ENCODE results near the gene DSP.

Gene DSP

DNA sequence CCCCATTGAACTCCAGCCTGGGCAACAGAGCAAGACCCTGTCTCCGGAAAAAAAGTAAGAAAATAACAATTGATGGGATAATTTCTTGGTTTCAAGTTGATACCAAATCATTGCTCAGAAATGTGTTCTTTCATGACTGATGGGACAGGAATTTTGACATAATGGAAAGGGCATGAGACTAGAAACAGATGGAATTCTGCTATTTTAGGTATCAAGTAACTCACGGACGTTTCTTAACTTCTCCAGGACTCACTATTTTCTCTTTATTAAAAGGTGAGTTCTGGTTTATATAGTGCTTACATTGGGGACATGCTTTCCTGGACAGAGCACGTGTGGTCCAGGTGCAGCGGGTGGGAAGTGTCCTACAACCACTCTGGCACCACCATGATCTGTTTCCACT, 6.0 kb upstream of the DSP start:
- DNase-seq (ENCODE audit: low read depth), result peak; percentile 36

DNA sequence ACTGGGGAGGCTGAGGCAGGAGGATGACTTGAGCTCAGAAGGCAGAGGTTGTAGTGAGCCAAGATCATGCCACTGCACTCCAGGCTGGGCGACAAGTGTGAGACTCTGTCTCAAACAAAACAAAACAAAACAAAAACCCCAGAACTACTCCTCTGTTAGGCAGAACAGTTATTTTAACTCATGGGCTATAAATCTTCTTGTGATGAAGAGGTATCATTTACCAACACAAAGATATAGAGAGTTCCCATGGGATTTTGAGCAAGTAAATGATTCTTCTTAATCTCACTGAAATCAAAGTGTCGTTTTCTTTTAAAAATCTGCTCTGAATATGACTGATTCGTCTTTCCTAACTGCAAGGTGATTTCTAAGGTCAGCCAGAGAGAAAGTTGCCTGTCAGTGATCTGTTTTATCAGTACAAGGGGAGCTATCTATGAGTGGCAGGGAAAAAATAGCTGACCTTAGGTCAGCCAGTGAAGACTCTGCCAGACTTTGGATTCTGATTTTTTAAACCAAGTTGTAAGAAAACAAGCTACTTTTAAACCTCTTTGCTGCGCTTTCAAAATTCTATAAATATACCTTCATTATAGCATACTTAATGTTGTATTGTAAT, 3.8 kb upstream of the DSP start:
- no peak for DNase-seq (ENCODE audit: low read depth)

DNA sequence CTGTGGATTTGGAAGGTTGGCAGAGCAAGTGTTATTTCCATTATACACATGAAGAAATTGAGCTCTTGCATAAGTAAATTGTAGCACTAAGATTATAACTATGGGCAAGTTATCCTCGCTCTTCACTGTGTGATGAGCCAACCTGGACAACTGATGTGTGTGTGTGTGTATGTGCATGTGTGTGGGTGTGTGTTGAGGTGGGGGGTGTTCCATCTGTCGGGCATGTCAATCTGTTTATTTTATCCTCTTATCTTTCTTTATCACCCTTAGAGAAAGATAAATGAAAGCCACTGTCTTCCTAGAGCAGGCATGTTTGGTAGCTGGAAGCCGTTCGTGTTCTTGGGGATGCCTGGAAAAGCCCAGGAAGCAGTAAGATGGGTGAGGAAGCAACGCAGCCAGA, 3.0 kb upstream of the DSP start:
- DNase-seq (ENCODE audit: low read depth), result no peak

DNA sequence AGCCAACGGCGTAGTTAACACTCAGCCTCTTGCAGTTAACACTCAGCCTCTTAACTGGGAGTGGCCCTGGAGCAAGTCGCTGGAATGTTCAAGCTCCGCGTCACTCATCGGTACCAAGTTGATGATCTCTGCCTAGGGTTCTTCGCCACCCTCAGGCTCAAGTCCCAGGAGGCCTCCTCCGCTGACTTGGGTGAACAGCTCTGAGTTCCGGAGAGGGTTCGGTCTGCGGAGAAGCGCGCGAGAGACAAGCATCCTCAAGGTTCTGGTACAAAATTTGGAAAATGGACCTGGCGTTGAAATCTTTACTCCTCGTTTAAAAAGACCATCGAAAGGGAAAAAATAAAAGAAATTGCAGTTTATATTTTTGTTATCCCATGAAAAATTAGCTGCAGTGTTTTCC, 876 bp upstream of the DSP start:
- no peak for DNase-seq (ENCODE audit: low read depth)

DNA sequence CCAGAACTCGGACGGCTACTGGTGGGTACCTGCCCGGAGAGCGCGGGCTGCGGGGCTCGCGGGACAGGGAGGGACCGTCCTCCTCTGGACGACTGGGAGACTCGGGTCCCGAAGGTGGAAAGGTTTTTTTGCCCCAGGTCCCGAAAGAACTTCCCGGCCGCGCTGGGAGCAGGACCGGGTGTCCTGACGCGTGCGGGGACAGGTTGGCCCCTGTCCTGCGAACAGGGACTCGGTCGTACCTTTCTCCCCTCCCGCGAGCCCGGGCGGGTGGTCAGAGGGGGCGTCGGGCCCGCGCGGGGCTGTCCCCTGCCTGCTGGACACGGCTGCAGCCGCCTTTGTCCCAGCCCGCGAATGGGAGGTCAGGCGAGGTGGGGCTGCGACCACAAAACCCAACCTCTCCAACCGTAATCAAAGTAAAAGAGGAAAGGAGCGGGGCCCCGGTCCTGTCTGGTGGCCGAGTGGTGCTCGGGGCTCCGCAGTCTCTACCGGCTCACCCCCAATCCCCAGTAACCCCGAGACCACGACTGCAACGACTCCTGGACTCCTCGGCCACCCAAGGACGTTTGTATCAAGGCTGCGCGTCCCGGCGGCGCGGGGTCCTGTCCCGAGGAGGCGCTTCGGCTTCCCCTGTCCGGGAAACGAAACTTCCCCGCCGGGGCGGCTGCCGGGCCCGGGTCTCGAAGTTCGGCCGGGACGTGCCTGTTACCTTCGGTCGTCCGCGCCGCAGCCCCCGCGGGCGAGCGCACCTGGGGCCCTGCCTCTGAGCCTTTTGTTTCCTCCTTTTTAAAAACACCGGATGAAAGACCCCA, 798 bp downstream of the DSP start:
- no peak for DNase-seq (ENCODE audit: low read depth)

DNA sequence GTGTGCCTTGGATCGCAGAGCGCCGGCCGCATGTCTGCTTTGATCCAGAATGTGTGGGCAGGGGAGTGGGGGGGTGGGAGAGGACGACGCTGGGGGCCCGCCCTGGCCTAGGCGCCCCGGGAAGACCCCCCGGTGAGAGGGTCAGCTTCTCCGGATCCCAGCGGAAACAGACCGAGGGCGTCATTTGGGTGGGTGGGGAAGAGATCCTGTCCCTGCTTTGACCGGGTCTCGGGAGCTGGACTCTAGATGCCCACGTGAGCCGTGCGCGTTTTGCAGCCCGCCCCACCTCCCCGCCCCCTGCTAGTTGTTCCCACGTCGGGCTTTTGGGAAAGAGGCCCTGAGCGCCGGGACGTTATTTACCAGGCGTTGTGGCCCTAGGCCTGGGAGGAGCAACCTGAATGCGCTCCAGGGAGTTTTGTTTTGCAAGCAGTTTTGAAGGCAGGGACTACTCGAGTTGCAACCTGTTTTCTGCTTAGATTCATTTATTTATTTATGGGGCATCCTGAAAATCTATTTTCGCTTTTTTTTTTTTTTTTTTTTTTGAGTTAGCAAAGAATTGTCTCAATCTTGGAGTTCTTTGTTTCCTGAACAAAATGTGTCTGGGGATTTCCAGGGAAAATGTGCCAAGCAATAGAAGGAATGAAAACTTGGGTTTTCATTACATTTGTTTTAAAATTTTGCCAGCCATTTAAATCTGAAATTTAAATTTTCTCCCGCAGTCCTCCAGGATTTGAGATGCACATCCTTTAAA, 1.6 kb downstream of the DSP start:
- peak; percentile 47 for DNase-seq (ENCODE audit: low read depth)

DNA sequence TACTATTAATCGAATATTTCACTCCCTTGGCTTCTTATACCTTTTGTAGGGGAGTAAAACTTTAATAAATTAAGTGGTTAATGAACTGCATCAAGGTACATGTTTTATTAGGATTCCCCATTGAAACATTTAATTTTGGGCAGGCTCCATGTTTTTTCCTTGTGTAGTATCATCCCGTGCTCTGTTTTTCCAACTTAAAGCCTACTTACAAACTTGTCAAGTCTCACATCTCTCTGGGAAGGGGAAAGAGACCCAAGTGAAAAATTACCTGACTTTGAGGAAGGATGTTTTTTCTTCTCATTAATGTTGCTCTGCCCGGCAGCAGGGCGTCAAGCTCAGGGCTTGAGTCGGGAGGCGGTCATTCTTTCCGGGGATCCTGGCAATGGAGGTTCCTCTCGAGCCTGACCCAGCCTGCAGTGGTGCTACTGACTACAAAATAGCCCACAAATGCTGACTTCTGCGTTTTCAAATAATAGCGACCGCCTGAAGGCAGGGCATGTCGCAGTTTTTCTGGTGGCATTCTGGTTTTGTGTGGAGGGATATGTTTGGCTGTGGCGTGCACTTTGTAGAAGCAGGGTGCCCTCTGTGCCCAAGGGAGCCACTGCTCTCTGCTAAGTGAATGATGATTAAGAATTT, 2.4 kb downstream of the DSP start:
- DNase-seq (ENCODE audit: low read depth), result no peak

DNA sequence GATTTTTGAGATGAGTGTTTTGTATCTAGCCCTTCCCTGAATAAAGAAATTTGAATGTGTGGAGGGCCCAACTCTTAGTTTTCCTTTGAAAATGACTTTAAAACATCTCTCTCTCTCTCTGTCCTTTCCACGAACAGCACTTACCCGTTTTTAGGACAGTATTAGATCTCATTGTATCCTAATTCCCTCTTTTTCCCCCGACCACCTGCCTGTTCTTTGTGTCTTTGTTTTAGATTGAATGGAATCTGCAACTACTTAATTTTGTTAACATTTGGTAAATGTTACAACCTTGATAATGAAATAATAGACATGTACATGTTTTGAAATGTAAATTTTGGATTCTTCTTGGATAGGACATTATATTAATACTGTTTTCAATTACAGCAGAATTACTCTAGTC, 3.1 kb downstream of the DSP start:
- no peak for DNase-seq (ENCODE audit: low read depth)

DNA sequence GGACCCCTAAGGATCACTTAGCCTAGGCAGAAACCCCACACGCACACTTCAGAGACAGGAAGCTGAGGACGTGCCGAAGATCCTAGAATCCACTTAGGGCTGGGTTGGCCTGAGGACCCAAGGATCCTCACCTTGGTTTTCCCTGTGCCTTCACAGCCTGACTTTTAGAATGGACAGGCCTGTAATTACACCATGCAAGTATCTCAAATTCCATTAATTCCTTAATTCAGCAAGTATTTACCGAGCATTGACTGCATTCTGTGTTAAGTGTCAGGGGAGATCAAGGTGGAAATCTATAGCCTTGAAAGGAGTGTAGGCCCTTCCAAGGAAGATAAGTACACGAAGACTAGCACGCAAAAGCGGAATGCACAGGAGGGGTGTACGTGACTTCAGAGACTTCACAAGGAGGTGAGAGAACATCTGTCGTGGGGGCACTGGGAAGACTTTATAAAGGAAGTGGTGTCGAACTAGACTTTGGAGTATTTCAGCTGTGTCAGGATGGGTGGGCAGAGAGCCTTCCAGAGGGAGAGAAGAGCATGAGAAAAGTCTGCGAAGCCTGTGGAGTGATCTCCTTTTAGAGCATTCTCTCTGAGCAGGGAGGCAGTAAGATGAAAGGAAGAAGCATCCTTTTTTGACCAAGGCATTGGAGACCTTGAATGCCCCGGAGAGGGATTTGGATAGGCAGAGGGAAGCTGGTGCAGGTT, 4.0 kb downstream of the DSP start:
- no peak for DNase-seq (ENCODE audit: low read depth)

DNA sequence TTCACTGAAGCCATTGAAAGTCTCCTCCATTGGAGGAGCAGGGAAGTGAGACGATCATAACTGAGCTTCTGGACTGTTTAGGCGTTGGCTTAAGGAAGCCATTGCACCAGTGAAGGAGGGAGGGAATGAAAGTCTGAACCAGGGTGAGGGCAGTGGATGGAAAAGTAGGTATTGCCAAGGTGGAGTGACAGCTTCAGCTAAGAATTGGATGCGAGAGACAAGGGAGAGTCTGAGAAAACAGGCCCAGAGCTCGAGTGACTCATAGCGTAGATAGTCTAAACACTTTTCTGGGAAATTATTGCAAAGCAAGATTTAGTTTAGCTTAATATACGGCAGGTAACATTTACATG, 4.5 kb downstream of the DSP start:
- no peak for DNase-seq (ENCODE audit: low read depth)

DNA sequence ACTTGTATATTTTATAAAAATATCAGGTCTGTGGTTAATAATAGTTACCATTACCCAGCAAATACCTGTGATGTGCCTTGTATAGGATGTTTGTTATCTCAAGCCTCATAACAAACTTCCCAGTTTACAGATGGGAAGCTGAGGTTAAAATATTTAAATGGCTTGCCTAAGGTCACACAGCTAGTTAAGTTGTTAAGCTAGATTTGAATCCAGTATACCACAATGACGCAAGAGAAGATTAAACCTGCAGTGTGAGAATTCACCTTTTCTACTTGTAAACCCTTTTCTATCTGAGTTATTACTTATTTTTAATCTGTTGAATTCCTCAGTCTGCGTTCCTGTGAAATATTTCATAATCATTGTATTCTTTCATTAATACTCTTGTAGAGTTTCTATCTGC, 4.9 kb downstream of the DSP start:
- no peak for DNase-seq (ENCODE audit: low read depth)

DNA sequence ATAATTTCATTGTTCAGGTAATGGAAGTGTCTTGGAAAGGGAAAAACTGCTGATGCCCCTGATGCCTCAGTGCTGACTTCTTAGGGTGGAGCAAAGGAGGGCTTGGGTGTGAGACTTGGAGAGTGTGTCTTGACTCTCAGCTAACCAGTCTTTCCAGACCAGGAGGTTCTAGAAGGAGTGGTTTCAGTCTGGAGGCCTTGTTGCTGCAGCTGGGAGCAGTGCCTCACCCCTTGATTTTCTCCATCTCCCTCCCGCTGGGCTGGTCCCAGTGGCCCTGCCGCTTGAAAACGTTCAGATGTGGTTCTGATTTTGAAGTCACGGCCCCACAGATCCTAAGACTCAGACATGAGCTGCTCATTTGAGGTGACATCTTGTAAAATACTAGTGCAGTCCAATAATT, 5.4 kb downstream of the DSP start:
- no peak for DNase-seq (ENCODE audit: low read depth)

DNA sequence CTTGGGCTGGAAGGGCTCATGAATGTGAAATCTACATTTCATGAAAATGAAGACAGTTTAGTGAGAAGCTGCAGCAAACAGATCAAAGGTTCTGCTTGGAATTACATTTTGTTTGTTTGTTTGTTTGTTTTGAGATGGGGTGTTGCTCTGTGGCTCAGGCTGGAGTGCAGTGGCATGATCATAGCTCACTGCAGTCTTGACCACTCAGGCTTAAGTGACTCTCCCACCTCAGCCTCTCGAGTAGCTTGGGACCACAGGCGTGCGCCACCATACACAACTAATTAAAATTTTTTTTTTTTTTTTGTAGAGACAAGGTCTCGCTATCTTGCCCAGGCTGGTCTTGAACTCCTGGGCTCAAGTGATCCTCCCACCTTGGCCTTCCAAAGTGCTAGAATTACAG, 5.8 kb downstream of the DSP start:
- no peak for DNase-seq (ENCODE audit: low read depth)

DNA sequence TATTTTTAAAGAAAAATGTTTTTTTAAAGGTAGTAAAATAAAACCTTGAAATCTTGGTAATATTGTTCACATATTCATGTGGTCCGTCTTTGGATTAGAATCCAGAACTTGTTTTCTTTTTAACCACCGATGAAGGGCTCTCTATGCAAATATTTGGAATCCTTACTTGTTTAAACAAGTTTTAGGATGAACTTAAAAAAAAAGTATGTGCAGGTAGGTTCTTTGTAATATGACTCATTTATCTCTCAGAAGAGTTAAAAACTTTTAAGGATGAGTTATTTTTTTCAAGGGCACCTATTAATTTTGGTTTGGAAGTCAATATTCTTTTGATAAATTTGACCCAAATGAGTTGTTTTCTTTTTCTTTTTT, 8.9 kb downstream of the DSP start:
- DNase-seq (ENCODE audit: low read depth), result no peak

DNA sequence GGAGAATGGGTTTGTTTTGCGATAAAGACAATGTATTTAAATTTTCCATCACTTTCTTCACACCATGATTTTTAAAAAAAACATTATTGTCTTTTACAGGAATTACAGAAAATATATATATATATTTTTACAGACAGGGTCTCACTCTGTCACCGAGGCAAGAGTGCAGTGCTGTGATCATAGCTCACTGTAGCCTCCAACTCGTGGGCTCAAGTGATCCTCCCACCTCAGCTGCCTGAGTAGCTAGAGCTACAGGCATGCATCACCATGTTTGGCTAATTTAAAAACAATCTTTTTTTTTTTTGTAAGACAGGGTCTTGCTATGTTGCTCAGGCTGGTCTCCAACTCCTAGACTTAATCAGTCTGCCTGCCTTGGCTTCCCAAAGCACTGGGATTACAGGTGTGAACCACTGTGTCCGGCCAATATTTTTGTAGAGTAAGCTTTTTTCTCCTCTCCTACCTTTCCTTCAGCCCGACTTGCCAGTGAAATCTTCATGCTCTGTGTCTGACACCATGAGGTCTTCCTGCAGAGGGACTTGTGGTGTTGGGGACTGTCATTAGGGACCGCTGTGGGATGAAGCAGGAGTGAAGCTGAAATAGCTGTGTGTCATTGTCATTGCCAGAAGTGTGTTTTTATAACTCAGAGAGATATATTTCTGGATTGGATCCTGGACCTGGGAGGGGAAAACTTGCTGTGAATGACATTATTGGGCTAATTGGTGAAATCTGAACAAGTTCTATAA, 13.2 kb downstream of the DSP start:
- DNase-seq (ENCODE audit: low read depth), result no peak

DNA sequence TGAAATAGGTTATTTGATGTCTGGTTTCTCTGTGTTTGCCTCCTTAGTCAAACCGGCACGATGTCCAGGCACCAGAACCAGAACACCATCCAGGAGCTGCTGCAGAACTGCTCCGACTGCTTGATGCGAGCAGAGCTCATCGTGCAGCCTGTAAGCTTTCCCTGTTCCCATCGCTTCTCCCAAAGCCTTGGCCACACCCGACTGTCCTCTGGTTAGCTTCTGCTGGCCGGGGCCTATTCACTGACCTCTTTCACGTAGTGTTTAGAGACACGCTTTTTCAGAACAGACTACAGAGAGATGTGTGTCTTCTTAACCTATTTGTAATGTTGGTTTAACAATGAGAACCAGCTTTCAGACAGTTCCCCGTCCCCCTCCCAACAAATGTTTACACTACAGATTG, 14.2 kb downstream of the DSP start:
- no peak for DNase-seq (ENCODE audit: low read depth)

DNA sequence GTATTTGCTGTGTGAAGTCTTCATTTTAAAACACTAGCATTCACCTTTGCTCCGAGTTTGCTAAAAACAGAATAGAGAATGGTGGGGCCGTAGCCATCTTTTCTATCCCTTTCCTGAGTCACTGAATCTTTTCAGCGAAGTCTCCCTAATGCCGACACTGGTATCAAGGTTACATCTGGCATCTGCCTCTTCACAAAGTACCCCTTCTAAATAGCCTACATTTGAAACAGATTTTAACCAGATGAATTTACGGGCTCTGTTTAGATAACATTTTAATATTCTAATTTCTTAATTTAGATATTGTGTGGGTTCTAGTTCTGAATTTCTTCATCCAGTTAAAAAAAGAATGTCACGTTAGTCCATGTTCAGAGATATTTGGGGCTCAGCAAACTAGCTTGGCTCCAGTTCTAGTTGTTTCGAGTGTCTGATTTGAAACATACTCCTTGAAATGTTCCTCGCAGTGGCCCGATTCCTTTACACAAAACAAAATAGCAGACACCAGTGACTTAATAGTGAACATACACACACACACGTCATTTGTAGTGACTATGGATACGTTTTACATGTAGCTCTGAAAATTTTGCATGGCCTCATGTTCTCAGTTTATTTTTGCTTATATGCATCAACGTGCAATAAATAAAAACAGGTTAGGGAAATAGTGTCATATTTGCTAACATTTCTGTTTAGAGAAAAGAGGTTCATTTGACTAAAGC, 15.1 kb downstream of the DSP start:
- no peak for DNase-seq (ENCODE audit: low read depth)

DNA sequence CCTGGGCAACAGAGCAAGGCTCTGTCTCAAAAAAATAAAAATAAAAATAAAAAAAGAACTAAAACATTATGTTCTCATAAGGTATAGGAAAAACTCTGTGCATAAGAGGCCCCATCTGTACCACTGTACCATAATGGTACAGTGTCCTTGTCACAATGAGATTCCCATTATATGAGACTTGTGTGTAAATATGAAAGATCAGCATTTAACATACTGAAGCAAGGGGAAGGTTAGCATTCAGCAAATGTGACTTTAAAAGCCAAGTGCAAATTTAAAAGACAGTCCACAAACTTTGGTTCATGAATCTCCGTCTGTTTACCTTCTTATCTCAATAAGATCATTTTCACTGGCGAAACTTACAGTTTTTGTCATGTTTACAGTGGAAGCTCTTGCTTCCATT, 16.2 kb downstream of the DSP start:
- DNase-seq (ENCODE audit: low read depth), result no peak

DNA sequence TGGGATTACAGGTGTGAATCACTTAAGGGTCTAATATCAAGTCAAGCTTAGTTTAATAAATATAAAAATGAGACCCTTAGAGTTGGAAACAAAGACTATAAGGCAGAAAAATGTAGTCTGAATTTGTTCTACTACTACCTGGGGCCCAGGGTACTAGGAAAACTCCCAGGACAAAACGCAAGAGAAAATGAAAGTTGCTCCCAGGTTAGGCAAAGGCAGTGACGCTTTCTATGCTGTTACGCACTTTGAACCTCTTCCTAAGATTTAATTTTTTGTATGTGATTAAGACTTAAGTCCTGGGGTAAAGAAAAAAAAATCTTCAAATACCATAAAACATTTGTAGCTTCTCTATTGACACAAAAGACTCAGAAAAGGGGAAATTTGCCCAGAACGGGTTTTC, 17.3 kb downstream of the DSP start:
- DNase-seq (ENCODE audit: low read depth), result no peak

DNA sequence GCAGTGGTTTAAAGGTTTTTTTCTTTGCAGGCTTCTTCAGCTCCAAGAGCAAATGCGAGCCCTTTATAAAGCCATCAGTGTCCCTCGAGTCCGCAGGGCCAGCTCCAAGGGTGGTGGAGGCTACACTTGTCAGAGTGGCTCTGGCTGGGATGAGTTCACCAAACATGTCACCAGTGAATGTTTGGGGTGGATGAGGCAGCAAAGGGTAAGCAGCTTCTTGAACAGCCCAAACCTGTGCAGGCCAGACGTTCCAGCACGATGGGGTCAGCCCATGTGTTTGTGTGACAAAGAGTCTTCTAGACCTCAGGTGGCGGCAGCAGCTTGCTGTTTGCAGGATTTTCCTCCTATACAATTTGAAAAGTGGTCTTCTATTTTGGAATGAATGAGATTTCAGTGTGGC, 17.7 kb downstream of the DSP start:
- no peak for DNase-seq (ENCODE audit: low read depth)
